GM15510 (cell line): ENCODE results near the gene NNAT.

Source experiments
- POLR2A ChIP-seq: IDR thresholded peaks from 3 replicates; pipeline ENCODE4 v1.6.1; 2011; ENCODE audit warnings: borderline replicate concordance; ENCODE audit not compliant: insufficient read length; ENCODE audit errors: extremely low read depth

Gene NNAT

DNA sequence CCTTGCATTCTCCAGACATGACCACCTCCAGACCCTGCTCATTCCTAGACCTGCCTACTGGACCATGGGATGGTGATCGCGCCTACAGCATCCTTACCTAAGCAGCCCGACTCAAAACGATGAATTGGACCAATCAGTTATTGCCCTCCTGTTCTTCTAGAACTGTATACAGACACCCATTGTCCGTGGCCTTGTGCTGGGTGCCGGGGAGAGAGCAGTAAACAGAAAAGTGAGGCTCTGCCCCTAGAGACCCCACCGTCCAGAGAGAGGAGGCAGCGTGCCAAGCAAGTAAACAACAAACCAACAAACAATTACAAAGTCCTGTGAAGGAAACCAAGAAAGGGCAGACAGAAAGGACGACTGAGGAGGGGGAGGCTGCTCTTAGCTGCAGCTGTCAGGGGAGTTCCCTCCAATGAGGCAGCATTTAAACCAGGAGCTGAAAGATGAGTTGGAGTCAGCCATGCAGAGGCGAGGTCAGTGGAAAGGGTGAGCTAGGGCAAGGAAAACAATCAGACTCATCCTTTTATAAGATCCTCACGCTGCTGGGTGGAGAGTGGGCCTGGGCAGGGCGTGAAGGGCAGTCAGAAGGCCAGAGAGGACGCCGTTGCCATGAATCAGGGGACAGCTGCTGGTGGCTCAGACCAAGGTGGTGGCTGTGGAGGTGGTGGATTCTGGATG lies 44.2 kb downstream of the NNAT start:
- TF ChIP-seq POLR2A = no peak

DNA sequence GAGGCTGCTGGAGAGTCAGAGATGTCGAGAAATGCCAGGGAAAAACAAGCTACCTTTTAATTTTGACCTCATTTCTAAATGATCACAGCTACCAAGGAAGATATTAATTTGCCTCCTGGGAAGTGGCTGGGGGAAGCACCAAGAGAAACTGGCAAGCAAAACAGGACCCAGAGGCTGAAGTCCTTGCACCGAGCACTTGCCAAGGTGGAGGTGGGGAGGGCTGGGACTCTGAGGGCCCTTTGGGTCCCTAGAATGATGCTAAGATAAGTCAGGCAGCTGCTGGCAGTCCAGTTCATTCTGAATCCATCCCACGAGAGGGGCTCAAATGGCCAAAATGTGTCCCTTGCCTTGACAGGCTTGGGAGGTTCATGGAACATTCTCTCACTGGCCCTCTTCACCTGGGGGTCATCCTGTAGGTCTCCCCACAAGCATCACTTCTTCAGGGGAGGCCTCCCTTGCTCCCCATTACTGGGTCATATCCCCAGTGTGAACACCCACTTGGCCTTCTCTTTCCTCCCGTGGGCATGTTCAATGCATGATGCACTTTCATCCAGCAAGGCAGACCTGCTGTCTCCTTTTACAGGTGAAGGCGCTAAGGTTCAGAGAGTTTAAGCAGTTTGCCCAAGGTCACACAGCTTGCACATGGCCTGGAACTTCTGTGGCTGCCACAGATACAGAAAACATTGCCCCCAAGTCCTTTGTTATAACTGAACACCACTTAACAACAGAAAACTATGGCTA lies 45.7 kb downstream of the NNAT start:
- TF ChIP-seq POLR2A = no peak

DNA sequence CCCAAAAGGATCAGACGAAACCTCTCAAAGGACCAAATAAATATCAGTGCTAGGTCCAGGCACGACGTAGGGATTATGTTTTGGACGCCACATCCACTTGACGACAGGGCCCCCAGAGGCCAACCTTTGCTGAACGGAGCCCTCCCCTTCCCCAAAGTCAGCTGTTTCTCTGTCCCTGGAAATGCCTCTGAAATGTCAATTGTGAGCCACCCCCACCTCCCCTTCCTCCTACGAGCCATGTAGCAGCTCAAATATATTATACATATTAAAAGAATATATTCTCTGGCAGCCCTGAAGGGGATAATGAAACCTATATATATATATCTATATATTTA lies 46.2 kb downstream of the NNAT start:
- TF ChIP-seq POLR2A = no peak

DNA sequence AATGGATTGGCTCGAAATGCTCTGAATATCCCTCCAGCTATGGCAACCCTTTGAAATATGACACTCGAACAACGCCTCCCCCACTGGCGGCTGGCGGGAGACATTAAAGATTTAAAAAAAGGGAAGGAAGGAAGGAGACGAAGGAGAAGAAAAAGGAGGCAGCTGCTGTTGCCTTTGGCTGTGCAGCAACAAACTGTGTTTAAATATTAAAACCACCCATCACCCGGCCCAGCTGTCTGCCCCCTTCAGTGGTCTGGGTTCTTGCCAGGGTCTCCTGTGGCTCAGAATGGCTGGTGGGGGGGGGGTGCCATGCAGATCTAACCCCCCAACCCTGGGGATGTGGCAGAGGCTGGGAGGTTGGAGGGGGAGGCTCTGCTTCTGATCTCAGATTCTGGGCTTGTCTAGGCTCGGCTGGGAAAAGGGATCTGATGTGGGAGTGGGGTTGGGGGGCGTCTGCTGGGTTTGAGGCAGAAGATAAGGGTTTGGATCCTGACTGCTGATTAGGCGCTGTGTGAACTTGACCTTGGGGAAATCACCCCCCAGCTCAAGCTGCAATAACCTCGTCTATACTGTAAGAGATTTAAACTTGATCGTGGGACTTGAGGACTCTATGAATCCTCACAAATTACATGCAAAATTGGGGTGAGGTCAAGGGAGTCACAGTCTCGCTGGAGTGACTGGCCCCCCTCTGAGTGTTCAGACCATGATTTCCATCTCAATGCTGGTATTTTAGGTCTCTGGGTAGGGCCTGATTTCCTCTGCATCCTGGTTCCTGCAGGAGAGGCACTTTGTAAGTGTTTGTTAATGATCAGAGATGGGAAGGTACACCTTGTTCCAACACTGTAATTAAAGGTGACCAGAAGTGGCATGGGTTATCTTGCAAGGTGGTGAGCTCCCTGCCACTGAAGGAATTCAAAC lies 46.9 kb downstream of the NNAT start:
- TF ChIP-seq POLR2A = no peak

DNA sequence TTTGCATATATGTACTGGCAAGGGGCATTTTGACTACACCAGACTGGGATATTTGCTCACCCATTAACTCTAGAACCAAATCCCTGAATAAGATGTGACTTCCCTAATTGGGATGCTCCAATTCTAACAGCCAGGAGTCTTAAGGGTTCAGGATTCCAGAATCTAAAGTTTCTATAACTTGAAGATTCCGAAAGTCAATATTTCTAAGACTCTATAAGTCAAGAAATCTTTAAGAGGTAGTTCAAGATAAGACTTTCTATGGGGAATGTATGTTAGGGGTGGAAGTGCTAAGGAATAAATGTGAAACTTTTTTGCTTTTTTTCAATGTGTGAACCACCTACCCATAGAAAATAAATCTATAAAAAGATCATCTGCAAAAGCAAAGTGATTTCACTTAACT lies 49.4 kb downstream of the NNAT start:
- TF ChIP-seq POLR2A = no peak

DNA sequence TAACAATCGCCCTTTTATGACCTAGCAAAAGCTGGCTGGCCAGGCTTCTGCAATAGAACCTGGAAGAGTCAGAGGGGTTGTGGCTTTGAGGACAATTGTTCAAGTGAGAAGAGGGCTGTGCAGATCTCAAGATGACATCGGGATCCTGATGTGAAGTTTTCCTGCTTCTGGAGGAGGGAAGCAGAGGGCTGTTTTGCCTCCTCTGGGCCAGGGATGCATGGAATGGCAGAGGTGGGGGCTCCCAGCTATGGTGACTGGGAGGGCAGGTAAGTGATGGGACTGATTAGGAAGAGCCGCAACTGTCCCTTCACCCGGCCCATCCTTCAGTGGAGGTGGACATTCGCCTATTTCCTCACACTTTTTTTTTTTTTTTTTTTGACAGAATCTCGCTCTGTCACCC lies 50.0 kb downstream of the NNAT start:
- no peak for TF ChIP-seq POLR2A
